D721Med (cell line): ENCODE results near the gene TSPAN32.

Experiments
- DNase-seq: peaks from one replicate; pipeline ENCODE4 v3.0.0; 2011; ENCODE audit warnings: low spot score; ENCODE audit not compliant: insufficient read length
- FAIRE-seq: peaks from 2 replicates; lab custom pipeline; 2011; peaks lifted over from hg19 to GRCh38; lab: Jason Lieb, UNC
- TF ChIP-seq, protein P1 (sequence below): IDR thresholded peaks from 2 replicates; pipeline ENCODE4 v1.5.1; 2012; ENCODE audit warnings: mild to moderate bottlenecking, control low read depth; ENCODE audit not compliant: insufficient read depth; ENCODE audit errors: missing control alignments

The TSPAN32 gene

DNA sequence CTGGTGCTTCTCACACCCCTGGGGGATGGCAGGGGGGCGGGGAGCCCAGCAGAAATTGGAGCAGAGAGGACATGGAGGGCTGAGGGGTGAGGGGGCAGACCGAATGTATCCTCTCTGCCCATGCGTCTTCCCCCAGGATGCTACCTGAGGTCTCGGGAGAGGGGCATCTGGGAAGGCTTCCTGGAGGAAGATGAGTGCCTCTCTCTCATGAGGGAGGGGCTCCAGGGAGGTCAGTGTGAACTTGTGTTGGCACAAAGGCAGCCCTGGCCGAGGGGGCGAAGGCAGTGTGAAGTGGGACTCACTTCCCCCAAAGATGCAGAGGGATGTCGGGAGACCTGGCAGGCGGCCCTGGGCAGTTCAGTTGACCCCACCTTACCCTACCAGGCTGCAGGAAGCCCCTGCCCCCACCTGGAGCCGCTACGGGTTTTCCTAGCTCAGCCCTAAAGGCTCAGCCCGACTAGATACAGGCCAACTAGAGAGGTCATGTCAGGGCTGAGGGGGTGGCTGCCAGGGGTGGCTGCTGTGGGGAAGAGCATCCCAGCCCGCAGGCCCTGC is 41.8 kb upstream of the TSPAN32 start:
- FAIRE-seq (no peak), DNase-seq (no peak)
- TF ChIP-seq, protein P1, sequence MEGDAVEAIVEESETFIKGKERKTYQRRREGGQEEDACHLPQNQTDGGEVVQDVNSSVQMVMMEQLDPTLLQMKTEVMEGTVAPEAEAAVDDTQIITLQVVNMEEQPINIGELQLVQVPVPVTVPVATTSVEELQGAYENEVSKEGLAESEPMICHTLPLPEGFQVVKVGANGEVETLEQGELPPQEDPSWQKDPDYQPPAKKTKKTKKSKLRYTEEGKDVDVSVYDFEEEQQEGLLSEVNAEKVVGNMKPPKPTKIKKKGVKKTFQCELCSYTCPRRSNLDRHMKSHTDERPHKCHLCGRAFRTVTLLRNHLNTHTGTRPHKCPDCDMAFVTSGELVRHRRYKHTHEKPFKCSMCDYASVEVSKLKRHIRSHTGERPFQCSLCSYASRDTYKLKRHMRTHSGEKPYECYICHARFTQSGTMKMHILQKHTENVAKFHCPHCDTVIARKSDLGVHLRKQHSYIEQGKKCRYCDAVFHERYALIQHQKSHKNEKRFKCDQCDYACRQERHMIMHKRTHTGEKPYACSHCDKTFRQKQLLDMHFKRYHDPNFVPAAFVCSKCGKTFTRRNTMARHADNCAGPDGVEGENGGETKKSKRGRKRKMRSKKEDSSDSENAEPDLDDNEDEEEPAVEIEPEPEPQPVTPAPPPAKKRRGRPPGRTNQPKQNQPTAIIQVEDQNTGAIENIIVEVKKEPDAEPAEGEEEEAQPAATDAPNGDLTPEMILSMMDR: no peak

GRCh38 chr11:2260491-2261364 is 41.1 kb upstream of the TSPAN32 start:
- FAIRE-seq (no peak), DNase-seq (no peak)
- TF ChIP-seq, protein P1: no peak

DNA sequence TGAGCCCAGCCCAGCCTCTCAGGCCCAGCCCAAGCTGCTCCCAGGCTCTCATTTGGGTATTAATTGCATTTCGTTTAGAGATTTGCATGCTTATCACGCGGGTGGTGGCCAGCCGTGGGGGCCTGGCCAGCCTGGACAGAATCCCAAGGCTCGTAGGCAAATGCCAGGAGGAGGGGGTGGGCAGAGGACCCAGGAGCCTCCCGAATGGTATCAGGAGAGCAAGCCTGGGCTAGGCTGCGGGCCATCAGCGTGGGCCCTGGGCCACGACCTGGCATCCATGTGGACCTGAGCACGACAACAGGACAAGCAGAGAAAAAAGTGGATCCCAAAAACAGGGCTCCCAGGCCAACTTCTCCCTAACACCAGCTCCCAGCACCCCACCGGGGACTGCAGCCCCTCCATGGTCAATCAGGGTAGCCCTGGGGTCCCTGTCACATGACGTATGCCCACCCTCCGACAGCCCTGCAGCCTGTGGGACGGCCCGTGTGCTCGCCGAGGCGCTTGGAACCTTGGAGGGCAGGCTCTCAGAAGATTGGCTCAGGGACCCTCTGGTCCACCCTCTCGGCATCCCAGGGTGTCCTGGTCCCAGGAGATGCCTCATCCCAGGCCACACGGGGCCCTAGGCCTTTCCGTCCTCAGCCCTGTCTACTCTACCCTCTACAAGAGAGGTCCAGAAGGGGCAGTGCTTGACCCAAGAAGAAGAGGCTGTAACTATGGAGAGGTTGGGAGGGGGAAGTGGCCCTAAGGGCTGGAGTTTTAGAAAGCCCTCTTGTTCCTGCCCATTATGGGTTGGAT is 40.2 kb upstream of the TSPAN32 start:
- TF ChIP-seq, protein P1: no peak
- DNase-seq (no peak), FAIRE-seq (no peak)

DNA sequence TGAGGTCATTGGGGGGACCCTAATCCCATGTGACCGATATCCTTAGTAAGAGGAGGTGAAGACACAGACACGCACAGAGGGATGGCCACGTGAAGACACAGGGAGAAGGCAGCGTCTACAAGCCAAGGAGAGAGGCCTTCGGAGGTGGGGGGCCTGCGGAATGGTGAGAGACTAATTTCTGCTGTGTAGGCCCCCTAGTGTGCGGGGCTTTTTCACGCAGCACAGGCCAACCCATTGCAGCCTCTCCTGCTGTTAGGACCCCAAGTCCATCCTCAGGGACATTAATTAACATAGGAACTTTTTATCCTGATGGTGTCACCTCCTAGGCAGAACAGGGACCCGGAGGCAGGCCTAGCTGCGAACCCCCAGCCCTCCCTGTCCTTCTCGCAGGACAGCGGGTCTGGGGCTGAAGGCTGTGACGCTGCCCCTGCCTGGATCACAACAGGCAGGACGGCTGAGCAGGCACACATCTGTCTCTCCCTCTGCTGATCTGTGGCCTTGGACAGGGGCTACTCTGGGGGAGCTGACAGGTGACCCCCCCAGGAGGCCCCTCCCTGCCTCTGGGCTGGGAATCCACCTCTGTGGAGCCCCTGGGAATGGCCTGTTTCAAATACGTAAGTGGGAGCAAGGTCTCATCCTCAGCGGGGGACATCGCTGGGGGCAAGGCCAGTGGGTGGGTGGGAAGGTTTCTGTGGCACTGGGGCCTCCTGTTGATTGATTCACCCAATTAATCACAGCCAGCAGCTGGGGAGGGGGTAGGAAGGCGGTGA is 39.3 kb upstream of the TSPAN32 start:
- DNase-seq (no peak), FAIRE-seq (no peak)
- TF ChIP-seq, protein P1: no peak

GRCh38 chr11:2263071-2263565 is 38.7 kb upstream of the TSPAN32 start:
- FAIRE-seq: no peak
- TF ChIP-seq, protein P1: no peak

DNA sequence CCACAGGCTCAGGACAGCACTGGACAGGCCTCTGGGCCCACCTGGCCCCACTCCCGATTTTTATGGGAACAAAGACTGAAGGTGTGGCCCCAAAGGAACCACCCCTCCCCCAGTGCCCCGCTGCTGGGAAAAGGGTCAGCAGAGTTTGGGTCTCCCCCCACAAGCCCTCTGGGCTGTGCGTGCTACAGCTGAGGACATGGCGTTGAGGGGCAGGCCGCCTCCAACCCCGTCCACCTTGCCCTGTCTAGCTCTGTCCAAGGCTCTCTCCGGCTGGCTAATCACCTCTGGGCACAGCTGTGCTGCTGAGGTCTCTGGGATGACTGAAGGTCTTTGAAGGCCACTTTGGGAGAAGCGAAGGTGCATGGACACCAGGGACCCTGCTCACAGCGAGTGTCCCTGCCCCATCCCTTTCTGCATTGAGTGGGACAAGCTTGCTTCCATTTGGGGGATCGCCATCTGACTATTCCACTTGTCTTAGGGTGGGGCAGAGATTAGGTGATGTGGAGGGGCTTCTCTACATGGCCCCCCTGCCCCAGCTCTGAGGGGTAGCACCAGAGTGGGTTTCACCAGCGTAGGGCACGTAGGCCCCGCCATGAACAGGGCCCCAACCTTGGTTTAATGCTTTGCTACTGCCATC is 38.0 kb upstream of the TSPAN32 start:
- no peak for FAIRE-seq
- DNase-seq: no peak
- TF ChIP-seq, protein P1: no peak

More at GRCh38 chr11:2263071-2263565, 38.7 kb upstream of the TSPAN32 start:
- no peak for DNase-seq
